Endothelial cell of hepatic sinusoid (primary cell): Measurements from ENCODE around the gene PARD3B.

Experiments
- in situ Hi-C: cut with HindIII; loops from 2 replicates; pipeline ENCODE4 v1.10.0; 2017; ENCODE audit warnings: low sequenced_read_pairs

PARD3B gene

DNA sequence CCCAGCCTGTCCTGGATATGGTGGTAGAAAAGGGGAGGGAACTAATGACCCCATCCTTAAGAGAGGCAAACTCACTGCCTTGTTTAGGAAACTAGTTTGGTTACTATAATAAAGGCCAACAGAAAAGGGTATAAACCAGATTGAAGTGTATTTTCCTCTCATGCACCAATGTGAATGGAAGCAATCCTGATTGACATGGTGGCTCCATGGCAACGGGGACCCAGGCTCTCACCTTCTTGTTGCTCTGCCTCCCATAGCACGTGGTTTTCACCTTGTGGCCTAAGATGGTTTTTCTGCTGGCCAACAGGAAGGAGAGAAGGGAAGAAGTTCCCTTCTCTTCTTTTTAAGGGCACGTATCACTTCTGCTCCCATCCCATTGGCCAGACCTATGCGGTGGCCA lies 1069.7 kb downstream of the PARD3B start:
- in situ Hi-C loops, result no loop called here

DNA sequence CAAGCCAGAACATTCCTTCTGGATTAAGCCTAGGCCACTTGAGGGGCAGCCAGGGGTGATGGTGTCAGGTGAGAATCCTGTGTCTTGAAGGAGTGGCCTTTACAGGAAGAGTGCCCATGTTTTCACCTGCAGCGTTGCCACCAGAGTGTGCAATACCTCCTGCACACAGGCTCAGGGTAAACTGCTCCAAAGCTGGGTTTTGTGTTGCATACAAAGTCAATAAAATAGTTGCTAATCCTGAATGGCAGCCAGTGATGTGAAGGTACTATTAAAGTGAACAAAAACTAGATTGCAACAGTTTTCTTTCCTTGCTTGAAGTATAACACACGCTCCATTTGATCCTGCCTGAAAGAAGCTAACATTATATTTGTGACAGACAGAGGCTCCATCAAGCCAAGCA lies 1072.6 kb downstream of the PARD3B start:
- in situ Hi-C loops, result no loop called here

- in situ Hi-C loops, result no loop called here
Observed at GRCh38 chr2:205619600-205619999, 1074.3 kb downstream of the PARD3B start.

- in situ Hi-C loops, result no loop called here
Observed at GRCh38 chr2:205627085-205627484, 1081.8 kb downstream of the PARD3B start.

DNA sequence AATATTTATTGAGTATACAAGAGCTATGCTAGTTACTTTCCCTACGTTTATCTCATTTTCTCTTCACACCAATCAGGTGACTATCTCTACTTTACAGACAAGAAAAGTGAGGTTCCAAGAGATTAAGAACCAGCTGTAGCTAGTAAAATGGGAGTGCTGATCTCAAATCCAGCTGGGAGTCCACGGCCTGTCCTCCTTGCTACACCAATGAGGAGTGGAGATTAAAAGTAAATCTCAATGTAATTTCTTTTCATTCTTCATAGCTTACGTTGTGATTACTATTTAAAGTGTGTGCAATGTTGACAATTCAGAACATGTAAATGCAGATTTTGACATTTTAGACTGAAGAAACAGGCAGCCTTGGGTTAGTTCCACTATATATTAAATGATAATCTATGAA lies 1083.1 kb downstream of the PARD3B start:
- in situ Hi-C loops, result no loop called here

DNA sequence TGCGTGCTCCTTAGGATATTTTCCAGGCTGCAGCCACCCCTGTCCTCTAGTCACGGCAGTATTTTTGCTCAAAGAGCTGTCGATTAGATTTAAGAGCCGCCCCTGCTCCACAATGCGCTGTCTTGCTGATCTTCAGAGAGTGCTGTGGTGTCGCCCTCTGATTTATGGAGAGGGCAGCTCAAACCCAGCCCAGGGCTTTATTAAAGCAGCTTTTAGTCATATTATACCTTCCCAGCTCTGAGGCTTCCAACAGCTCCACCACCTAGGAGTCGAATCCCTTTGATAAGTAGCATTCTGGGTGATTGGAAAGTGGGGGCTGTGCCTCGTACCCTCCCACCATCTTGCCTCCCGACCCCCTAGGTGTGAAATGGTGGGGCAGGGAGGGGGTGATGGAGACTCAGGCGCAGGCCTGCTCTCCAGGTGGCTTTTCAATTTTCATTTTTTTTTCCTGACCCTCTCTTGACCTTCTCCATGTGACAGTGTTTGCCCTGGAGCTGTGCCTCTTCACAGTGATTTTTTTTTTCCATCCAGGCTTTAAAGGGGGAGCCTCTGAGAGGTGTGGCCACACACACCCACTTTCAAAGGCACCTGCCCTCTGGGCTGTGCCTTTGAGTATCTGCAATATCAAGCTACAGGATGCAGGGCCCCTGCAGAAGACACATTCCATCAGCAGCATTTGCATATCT lies 1084.0 kb downstream of the PARD3B start:
- in situ Hi-C loops, result no loop called here

- in situ Hi-C loops, result no loop called here
Observed at GRCh38 chr2:205633994-205634393, 1088.7 kb downstream of the PARD3B start.

GRCh38 chr2:205636549-205637319 lies 1091.5 kb downstream of the PARD3B start:
- in situ Hi-C loops, result no loop called here

- in situ Hi-C loops, result no loop called here
Observed at GRCh38 chr2:205637320-205637602, 1092.0 kb downstream of the PARD3B start.

DNA sequence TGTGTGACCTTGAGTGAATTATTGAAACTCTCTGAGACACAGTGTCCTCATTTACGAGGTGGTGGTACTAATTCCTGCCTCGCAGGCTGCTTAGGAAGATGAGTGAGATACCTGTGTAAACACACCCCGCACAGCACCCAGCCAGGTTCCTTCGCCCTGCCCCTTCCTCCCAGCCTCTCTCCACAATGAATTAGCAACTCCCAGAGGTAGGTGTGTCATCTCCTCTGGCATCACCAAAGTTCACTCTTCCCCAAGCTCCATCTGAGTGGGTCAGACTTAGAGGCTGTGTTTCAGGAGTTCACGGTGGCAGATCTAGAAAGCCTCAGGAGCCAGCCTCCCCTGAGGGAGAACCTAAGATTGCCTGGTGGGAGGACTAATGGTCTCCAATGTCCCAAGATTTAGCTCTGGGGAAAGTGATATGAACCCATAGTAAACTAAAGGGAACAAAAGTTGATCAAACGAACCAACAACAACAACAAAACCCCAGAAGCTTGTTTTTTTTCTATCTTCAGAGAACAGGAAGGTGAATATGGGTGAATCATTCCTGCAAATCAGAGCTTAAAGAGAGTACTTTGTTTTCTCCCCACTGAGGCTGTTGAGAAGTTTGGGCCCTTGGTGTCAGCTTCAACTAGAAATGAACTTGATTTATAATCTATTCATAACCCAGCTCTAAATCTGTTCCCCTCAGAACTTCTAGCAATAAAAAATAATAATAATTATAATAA lies 1092.7 kb downstream of the PARD3B start:
- in situ Hi-C loops, result no loop called here

- in situ Hi-C loops, result no loop called here
Observed at GRCh38 chr2:205640716-205641115, 1095.4 kb downstream of the PARD3B start.

DNA sequence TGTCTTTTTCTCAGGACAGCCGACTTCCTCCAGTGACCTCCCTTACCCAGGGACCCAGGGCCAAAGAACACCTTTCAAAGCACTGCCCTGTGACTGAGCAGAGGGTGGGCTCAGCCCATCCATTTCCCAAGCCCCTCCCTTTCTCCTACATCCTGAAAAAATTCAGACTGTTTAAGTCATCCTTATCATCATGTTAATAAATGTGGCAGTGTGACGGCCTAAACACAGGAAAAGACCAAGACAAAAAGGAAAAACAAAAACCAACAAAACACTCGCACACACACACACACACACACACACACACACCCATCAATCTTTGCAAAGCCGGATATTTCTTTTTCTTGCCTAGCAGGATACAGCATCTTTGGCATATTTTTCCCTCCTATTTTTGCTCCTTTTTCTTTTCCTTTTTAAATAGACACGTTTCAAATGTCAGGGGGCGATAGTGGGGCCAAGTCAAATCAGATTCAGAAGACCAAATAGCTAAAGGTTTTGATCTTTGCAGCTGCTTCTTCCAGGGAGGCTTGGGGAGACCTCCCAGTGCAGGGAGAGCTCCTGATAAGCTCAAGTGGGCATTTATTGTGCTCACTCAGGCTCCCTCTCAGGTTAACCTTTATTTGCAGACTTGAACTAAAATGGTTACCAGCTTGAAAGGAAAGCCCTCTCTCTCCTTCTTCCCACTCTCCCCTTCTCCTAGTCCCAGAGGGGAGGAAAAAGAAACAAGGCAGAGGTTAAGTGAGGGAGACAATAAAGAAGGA lies 1097.5 kb downstream of the PARD3B start:
- in situ Hi-C loops, result no loop called here

DNA sequence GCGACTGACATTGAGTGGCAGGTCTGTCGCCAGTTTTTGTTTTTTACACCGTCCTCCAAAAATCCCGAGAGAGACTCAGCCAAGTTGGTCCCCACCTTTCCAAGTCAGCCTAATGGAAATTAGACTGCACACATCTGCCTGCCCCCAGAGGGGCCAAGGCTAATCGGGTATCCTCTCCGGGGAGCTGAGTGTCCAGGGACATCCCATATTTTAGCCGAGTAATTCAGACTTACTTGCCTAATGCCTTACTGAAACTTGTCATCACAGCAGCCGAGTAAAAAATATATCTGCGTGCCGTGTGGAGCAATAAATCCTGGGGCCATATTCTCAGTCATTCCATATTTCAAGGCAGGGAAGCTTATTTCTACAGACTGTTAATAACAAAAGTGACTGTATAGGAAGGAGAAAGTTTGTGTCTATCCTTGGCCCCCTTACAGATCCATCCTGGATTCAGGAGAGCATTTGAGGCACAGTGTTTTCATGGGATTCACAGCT lies 1098.2 kb downstream of the PARD3B start:
- in situ Hi-C loops, result no loop called here

DNA sequence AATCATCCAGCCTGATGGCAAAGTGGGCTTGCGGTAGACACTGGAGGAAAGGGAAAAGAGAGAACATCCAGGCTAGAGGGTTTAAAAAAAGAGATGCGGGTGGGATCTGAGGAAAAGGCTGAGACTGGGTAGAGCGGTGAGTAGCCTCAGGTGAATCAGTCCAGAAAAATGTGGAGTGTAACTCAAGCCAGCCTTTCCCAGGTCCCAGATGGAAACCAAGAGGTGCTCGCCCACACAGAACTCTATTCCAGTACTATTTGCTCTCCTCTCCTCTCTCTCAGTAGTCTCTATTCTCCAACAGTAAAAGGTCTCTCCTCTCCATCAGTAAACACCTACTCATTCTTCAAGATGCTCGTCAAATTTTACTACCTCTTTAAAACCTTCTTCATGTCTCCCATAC lies 1098.7 kb downstream of the PARD3B start:
- in situ Hi-C loops, result no loop called here

DNA sequence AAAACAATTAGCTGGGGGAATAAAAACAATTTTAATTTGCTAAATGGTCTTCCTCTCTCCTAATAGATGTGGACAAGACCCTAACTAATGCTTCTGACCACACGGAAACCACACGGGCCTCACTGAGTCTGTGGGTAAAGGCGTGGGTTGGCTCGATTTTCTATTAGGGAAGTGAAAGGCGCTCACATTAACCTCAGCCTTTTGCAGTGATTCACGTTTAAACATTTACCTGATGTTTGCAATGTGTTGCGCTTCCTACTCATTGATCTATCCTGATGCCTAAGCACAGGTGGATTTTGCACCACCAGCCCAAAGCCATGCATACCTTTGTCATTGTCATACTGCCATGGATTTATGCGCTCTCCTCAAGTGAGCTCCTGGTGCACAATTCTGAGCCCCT lies 1101.4 kb downstream of the PARD3B start:
- in situ Hi-C loops, result no loop called here

DNA sequence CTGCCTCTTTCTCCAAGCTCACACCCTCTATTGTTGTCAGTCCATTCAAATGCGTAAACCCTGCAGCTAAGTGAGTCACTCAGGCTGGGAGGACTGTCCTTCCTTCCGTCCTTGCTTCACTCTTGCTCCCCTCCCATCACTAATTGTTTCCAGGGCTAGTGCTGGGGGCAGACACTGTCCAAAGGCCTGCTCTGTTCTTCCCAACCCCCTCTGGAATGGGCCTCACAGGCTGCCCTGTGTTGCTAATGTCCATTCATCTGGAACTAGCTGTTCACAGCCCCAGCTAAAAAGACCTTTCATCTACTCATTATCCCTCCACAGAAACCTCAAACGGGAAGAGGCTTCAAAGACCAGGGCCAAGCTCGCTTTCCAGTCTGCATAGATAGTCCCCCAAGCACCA lies 1105.2 kb downstream of the PARD3B start:
- in situ Hi-C loops, result no loop called here

- in situ Hi-C loops, result no loop called here
Observed at GRCh38 chr2:205650931-205651330, 1105.7 kb downstream of the PARD3B start.

- in situ Hi-C loops, result no loop called here
Observed at GRCh38 chr2:205651719-205652118, 1106.4 kb downstream of the PARD3B start.

DNA sequence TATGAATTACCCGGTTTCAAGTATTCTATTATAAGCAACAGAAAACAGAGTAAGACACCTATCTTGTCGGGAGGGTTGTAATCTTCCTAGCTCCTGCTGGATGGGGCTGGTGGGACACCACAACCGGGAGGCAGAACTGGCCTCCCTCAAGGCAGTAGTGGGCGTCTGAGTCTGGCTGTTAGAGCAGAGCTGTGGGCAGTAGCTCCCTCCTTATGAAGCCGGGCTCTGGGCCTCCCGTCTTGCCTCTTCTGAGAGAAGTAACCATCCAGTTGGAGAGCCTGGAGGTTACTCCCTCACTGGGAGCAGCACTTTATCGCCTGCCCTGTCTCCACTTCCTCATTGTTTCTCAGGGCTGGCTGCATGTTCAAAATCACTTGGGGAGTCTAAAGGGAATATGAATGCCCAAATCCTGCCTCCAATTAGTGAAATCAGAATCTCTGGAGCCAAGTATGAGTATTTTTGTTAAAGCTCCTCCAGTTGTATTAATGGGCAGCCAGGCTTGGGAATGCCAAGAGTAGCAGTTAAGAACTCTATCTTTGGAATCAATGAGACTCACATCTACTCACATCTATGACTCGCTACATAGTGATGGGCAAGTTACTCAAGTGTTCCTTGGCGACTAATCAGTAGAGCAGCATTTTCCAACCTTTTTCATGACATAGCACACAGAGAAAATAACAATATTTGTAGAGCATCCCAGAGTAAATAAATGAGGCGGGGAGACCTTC lies 1109.8 kb downstream of the PARD3B start:
- in situ Hi-C loops, result no loop called here

DNA sequence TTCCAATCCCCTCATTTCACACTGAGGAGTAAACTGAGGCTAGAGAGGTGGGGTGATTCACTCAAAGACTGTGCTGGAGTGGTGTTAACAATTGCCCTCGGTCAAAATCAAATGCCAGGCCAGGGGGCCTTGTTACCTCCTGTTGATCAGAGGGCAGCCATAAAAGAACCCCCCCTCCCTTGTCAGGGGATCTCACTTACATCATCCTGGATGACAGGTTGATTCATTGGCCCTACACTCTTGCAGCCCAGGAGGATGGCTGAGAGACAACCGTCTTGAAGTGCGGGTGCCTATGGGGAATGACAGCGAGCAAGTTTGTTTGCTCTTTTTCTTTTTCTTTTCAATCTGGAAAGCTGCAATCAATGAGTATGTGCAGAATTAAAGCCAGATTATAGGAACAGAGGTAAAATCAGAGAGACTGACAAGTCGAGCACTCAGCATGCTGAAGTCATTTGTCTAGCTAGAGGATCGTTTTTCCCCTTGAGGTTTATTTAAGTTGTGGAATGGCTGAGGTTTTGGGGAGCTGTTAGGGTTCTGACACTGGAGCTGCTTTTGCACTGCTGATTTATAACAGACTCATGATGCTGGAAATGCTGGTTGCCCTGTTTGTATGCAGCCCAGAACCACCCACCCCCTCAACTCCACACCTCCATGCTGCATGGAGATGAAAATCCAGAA lies 1110.6 kb downstream of the PARD3B start:
- in situ Hi-C loops, result no loop called here
